Peyer's patch (tissue), 4 donors: ENCODE measurements around the gene BRD8.

Source experiments
- CTCF ChIP-seq, 6 experiments: fragments of 450-650 bp in 4 of 6; fragments of 200-600 bp in 2 of 6; sonication (generic) in 1 of 6; IDR thresholded peaks; one replicate each; pipeline ENCODE4 v1.5.1; 2017 to 2019; ENCODE audit warnings: antibody characterized with exemption in 6 of 6, mild to moderate bottlenecking in 3 of 6, moderate library complexity in 1 of 6
- POLR2A ChIP-seq, 2 donors: fragments of 450-650 bp; IDR thresholded peaks; one replicate each; pipeline ENCODE4 v1.5.1; 2017; ENCODE audit warnings: antibody characterized with exemption in 2 of 2, mild to moderate bottlenecking in 2 of 2, moderate library complexity in 2 of 2

- TF ChIP-seq CTCF (IDR thresholded peaks at IDR 0.05) (no peak), POLR2A (IDR thresholded peaks at IDR 0.05) (no peak)
These were observed 32.6 kb upstream of the BRD8 start for GRCh38 chr5:138210985-138211384.
